ENCODE data around the gene IFITM1. TPM values are rescaled to one million over a fixed set of nuclear protein-coding genes. Genes with fewer than 3 reads are reported as not detected.

The IFITM1 gene
- total and polyA plus RNA-seq, 9 of the 15 experiments (the other 6 are each of a cell fraction or from before 2014, with no cell fraction given): 691 to 5,579 (median 974) TPM

GRCh38 chr11:334264-334994, 20.6 kb downstream of the IFITM1 start:
- ATAC-seq (peak; percentile 61), FAIRE-seq (peak; percentile 80), DNase-seq (ENCODE audit: extremely low read depth in 1 of 4, low spot score in 3 of 4) (peak; percentile 54 to 80 (median 56))
- intact Hi-C loops (cut with micrococcal nuclease): no loop called here
- Histone ChIP-seq H3K27me3 (ENCODE audit: control insufficient read depth in 2 of 2, insufficient read depth in 2 of 2, low read length in 2 of 2) (no peaks in the 10 kb centered on the region), H3K36me3 (ENCODE audit: control insufficient read depth, insufficient read depth, low read length) (no peaks in the 10 kb centered on the region), H3K9me1 (ENCODE audit: control insufficient read depth, insufficient read depth, low read length) (no peaks in the 10 kb centered on the region), H3K27ac (ENCODE audit: extremely low read depth, low read depth, low read length) (peak overlapping the region; percentile 61), H2AFZ (ENCODE audit: low read depth, low read length) (peak overlapping the region; percentile 76), H3K4me1 (replicated peaks in 1 of 2; ENCODE audit: control insufficient read depth in 2 of 2, insufficient read depth in 2 of 2, low read length in 2 of 2) (peaks cover 40% of the 10 kb centered on the region in 2 experiments), H3K9me3 (replicated peaks; ENCODE audit: control insufficient read depth, insufficient read depth, low read depth, low read length) (peaks cover 7% of the 10 kb centered on the region; the same call in 1 of the 2 replicates), H3K4me3 (no peak overlapping the region), H4K20me1 (replicated peaks; ENCODE audit: control insufficient read depth, insufficient read depth, low read length) (no peaks in the 10 kb centered on the region), H3K9ac (ENCODE audit: insufficient read depth in 1 of 2, low read depth in 2 of 2, low read length in 2 of 2) (peak overlapping the region; percentile 33 to 86; a peak in 3 of 4 replicates), H3K4me2 (ENCODE audit: insufficient read depth, low read length) (peak overlapping the region; percentile 58), H3K79me2 (ENCODE audit: control insufficient read depth, insufficient read depth, low read length) (no peaks in the 10 kb centered on the region)
- WGBS (ENCODE audit: insufficient coverage, low coverage, missing lambda C conversion rate): 21% methylated on average over 25 of the region's 25 CpGs
- CTCF ChIA-PET (ENCODE audit: low intra/inter-chr PET ratio): no interaction called here
- BruUV-seq (replicated peaks): no TSS peak
- in situ Hi-C loops (cut with MboI): no loop called here
- POLR2A ChIA-PET: interaction anchor here (0.9 to 1.1 kb wide), 2 partner anchors 9 to 14 kb away, joined by 4 read pairs; no protein-coding TSS in a partner anchor
- TF ChIP-seq SMAD1 (IDR thresholded peaks at IDR 0.05; ENCODE audit: low read depth, low read length, partially characterized antibody) (no peak), ZNF280A (IDR thresholded peaks at IDR 0.05; ENCODE audit: low read depth, partially characterized antibody) (no peak), NFIC (IDR thresholded peaks at IDR 0.05) (no peak), ATF7 (IDR thresholded peaks at IDR 0.05) (peak; percentile 38; the same call in 1 of the 2 replicates), ZNF175 (CRISPR knock-in tag; IDR thresholded peaks at IDR 0.05; ENCODE audit: low read depth) (0 out of 2 replicates have a peak, but pooled peaks have one; percentile 13), IRF2 (CRISPR knock-in tag; IDR thresholded peaks at IDR 0.05) (no peak), MLLT1 (IDR thresholded peaks at IDR 0.05) (0 out of 4 replicates have a peak, but pooled peaks of 1 of the 2 experiments have one; percentile 9), MTA1 (IDR thresholded peaks at IDR 0.05; ENCODE audit: borderline replicate concordance) (no peak), ZNF766 (CRISPR knock-in tag; conservative IDR thresholded peaks at IDR 0.05) (0 out of 2 replicates have a peak, but pooled peaks have one; percentile 10), CEBPB (tag; IDR thresholded peaks at IDR 0.05) (peak; percentile 75), STAG1 (CRISPR knock-in tag; IDR thresholded peaks at IDR 0.05; ENCODE audit: borderline replicate concordance) (no peak), L3MBTL2 (IDR thresholded peaks at IDR 0.05) (peak; percentile 65), PYGO2 (tag; IDR thresholded peaks at IDR 0.05) (no peak), CREBBP (IDR thresholded peaks at IDR 0.05; ENCODE audit: low read depth, low read length) (no peak), ZNF384 (IDR thresholded peaks at IDR 0.05; ENCODE audit: low read depth, low read length) (no peak), IRF9 (tag; IDR thresholded peaks at IDR 0.05) (no peak), MBD1 (CRISPR knock-in tag; IDR thresholded peaks at IDR 0.05) (no peak)

Data from K562 (cell line).